Smooth muscle cell (in vitro differentiated cells): ENCODE measurements around the gene GRAMD2B. TPM values are rescaled to one million over a fixed set of nuclear protein-coding genes. Genes with fewer than 3 reads are reported as not detected.
"Not testable (repeated sequence)": the region's sequence is repeated elsewhere in the genome, so short reads cannot be mapped to it uniquely, and the experiment has no call there.

ENCODE experiments used
- DNase-seq: peaks from one replicate; lab custom pipeline; 2025; ENCODE audit not compliant: unreplicated experiment; lab: John Stamatoyannopoulos, UW
- H2AFZ ChIP-seq: fragments of 200-600 bp; sonication (generic); 2 replicates; pipeline ENCODE4 v1.6.0; 2016; ENCODE audit warnings: antibody characterized with exemption, low read depth, mild to moderate bottlenecking
- H3F3A ChIP-seq: fragments of 200-600 bp; sonication (generic); 2 replicates; pipeline ENCODE4 v1.6.0; 2017; ENCODE audit warnings: antibody characterized with exemption, low read depth
- H3K27ac ChIP-seq: fragments of 200-600 bp; sonication (generic); 2 replicates; pipeline ENCODE4 v1.5.1; 2016; ENCODE audit warnings: low read depth, mild to moderate bottlenecking
- H3K27me3 ChIP-seq: fragments of 200-600 bp; sonication (generic); 2 replicates; pipeline ENCODE4 v1.6.1; 2016; ENCODE audit warnings: low read depth, mild to moderate bottlenecking
- H3K36me3 ChIP-seq: fragments of 200-600 bp; sonication (generic); 2 replicates; pipeline ENCODE4 v1.5.1; 2016; ENCODE audit warnings: low read depth
- H3K4me1 ChIP-seq: fragments of 200-600 bp; sonication (generic); 2 replicates; pipeline ENCODE4 v1.5.1; 2016; ENCODE audit warnings: low read depth
- H3K4me2 ChIP-seq: fragments of 200-600 bp; sonication (generic); 2 replicates; pipeline ENCODE4 v1.6.0; 2016; ENCODE audit warnings: mild to moderate bottlenecking
- H3K4me3 ChIP-seq: fragments of 200-600 bp; sonication (generic); 2 replicates; pipeline ENCODE4 v1.5.1; 2016; ENCODE audit warnings: mild to moderate bottlenecking
- H3K79me2 ChIP-seq: fragments of 200-600 bp; sonication (generic); 2 replicates; pipeline ENCODE4 v1.6.0; 2016; ENCODE audit warnings: low read depth, mild to moderate bottlenecking
- H3K9ac ChIP-seq: fragments of 200-600 bp; sonication (generic); 2 replicates; pipeline ENCODE4 v1.6.0; 2016; ENCODE audit warnings: low read depth
- H3K9me3 ChIP-seq: fragments of 200-600 bp; sonication (generic); replicated peaks from 2 replicates; pipeline ENCODE4 v1.5.1; 2016; ENCODE audit warnings: low read depth
- H4K20me1 ChIP-seq: fragments of 200-600 bp; sonication (generic); 2 replicates; pipeline ENCODE4 v1.6.0; 2016; ENCODE audit warnings: low read depth
- CTCF ChIP-seq: fragments of 200-600 bp; sonication (generic); IDR thresholded peaks from 2 replicates; pipeline ENCODE4 v1.5.1; 2017; ENCODE audit warnings: borderline replicate concordance, mild to moderate bottlenecking, antibody characterized with exemption; ENCODE audit not compliant: insufficient read depth, poor library complexity, severe bottlenecking
- WGBS: methylation state at CpG from one replicate; pipeline ENCODE4 v1.1.7; 2016; ENCODE audit warnings: low lambda C conversion rate; 5-methylcytosine and 5-hydroxymethylcytosine counted together
- polyA plus RNA-seq: library from polyadenylated mRNA; unstranded; fragments of >200 nt; fragmentation: Nextera tagmentation; extraction: Ambion mirVana; gene quantifications from 2 replicates; pipeline ENCODE4 v1.2.1, GENCODE V29; 2016
- total RNA-seq: library from RNA; depleted of rRNA; stranded (reverse); fragments of >200 nt; gene quantifications from 2 replicates; pipeline ENCODE4 v1.2.3, GENCODE V29; 2014

Gene GRAMD2B
- total and polyA plus RNA-seq, 2 experiments from 2014 or later: 8.7 to 27.3 TPM

- Histone ChIP-seq H3K79me2 (no peaks in the 10 kb centered on the region), H3F3A (no peaks in the 10 kb centered on the region), H4K20me1 (no peaks in the 10 kb centered on the region), H3K4me2 (peak overlapping the region; percentile 6), H3K4me3 (no peak overlapping the region), H2AFZ (no peak overlapping the region), H3K27ac (peak overlapping the region; percentile 15), H3K36me3 (no peaks in the 10 kb centered on the region), H3K9me3 (no peaks in the 10 kb centered on the region), H3K27me3 (no peaks in the 10 kb centered on the region), H3K4me1 (no peaks in the 10 kb centered on the region), H3K9ac (no peak overlapping the region)
- WGBS: 6% methylated on average over 1 of the region's 1 CpG
- no peak for DNase-seq
- no peak for TF ChIP-seq CTCF
Observed at GRCh38 chr5:126437721-126438120, 14.5 kb downstream of the GRAMD2B start.

- no peak for DNase-seq
- H3K4me3 ChIP-seq: no peak overlapping the region
- no peaks in the 10 kb centered on the region for H3K27me3 ChIP-seq
- H3K4me2 ChIP-seq: peak overlapping the region; percentile 6
- H3K27ac ChIP-seq: peak overlapping the region; percentile 15
- H3K79me2 ChIP-seq: no peaks in the 10 kb centered on the region
- 65% methylated on average over 4 of the region's 4 CpGs for WGBS
- no peaks in the 10 kb centered on the region for H3F3A ChIP-seq
- H4K20me1 ChIP-seq: no peaks in the 10 kb centered on the region
- H3K9ac ChIP-seq: no peak overlapping the region
- no peaks in the 10 kb centered on the region for H3K4me1 ChIP-seq
- no peaks in the 10 kb centered on the region for H3K9me3 ChIP-seq
- no peak for TF ChIP-seq CTCF
- no peaks in the 10 kb centered on the region for H3K36me3 ChIP-seq
- no peak overlapping the region for H2AFZ ChIP-seq
Observed at GRCh38 chr5:126438267-126438666, 15.1 kb downstream of the GRAMD2B start.

GRCh38 chr5:126438868-126439267, 15.7 kb downstream of the GRAMD2B start:
- no peak for TF ChIP-seq CTCF
- H4K20me1 ChIP-seq: no peaks in the 10 kb centered on the region
- H3K4me3 ChIP-seq: no peak overlapping the region
- no peak for DNase-seq
- no peak overlapping the region for H3K9ac ChIP-seq
- no peaks in the 10 kb centered on the region for H3K36me3 ChIP-seq
- no peak overlapping the region for H2AFZ ChIP-seq
- no peaks in the 10 kb centered on the region for H3K4me1 ChIP-seq
- H3K27me3 ChIP-seq: no peaks in the 10 kb centered on the region
- H3K9me3 ChIP-seq: no peaks in the 10 kb centered on the region
- no peaks in the 10 kb centered on the region for H3K79me2 ChIP-seq
- H3F3A ChIP-seq: no peaks in the 10 kb centered on the region
- H3K4me2 ChIP-seq: no peak overlapping the region
- peak overlapping the region; percentile 15 for H3K27ac ChIP-seq
- 40% methylated on average over 3 of the region's 3 CpGs for WGBS

- not testable (repeated sequence) for H2AFZ ChIP-seq, DNase-seq, H3K9ac ChIP-seq, H3K79me2 ChIP-seq, H4K20me1 ChIP-seq, H3K9me3 ChIP-seq, H3F3A ChIP-seq, H3K4me1 ChIP-seq, H3K27ac ChIP-seq, H3K4me2 ChIP-seq, H3K36me3 ChIP-seq, H3K27me3 ChIP-seq, H3K4me3 ChIP-seq
- WGBS: 93% methylated on average over 6 of the region's 6 CpGs
Observed at GRCh38 chr5:126439724-126440123, 16.5 kb downstream of the GRAMD2B start.
